ENCODE data around the gene E2F1.
"Not testable (repeated sequence)": the region's sequence is repeated elsewhere in the genome, so short reads cannot be mapped to it uniquely, and the experiment has no call there.

The E2F1 gene

GRCh38 chr20:33648396-33649004, 37.7 kb downstream of the E2F1 start:
- Histone ChIP-seq H3K27me3 (ENCODE audit: insufficient read depth, insufficient read length) (no peaks in the 10 kb centered on the region), H3K9ac (ENCODE audit: insufficient read length, low read depth) (no peak overlapping the region), H3K9me3 (ENCODE audit: insufficient read depth, low read length) (no peaks in the 10 kb centered on the region), H3K4me1 (ENCODE audit: insufficient read depth, insufficient read length) (peaks cover 7% of the 10 kb centered on the region), H3K4me3 (ENCODE audit: insufficient read length, low read depth) (no peak overlapping the region), H3K36me3 (ENCODE audit: insufficient read depth, insufficient read length, low read length) (peaks cover 12% of the 10 kb centered on the region)
- no peak for TF ChIP-seq YY1 (IDR thresholded peaks at IDR 0.05; ENCODE audit: insufficient read depth, insufficient read length)
- TF ChIP-seq ZNF274 (IDR thresholded peaks at IDR 0.05; ENCODE audit: low read depth, low read length): no peak
- TF ChIP-seq SUZ12 (IDR thresholded peaks at IDR 0.05; ENCODE audit: extremely low read depth, insufficient read depth, insufficient read length): no peak
- no peak for DNase-seq (ENCODE audit: low read depth, low spot score)

DNA sequence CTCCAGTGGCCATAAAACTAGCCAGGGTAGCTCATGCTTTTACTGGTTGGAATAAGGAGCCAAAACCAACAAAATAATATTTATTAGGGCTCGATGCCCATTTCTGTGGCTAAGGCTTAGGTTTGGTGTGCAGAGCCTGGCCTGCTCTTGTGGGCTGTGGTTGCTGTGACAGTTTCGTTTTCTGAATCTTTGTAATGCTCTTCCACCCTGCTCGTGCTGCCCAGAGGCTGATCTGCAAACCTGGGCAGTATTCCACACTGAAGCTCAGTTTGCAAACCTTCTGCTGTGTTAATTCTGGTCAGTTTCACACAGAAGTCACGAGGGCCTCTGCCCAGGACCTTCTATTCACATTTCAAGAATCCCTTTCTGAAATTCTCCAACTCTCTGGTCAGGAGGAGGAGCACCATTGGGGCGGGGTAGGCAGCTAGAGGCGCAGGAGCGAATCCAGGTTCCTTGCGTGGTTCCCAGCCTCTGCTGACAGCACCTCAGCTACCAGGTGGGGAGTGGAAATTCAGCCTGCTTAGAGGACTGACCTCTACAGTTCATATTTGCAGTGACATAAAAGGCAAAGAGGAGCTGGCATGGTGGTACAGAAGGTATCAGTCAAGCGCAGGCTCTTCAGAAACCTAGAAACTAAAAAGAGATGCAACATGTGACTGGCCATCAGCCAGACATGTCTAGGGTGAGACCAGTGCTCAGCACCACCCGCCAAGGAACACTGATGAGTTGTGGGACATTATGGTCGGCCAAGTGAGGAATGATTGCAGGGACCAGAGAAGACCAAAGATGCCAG, 38.4 kb downstream of the E2F1 start:
- Histone ChIP-seq H3K36me3 (ENCODE audit: insufficient read depth, insufficient read length, low read length) (peaks cover 14% of the 10 kb centered on the region), H3K27me3 (ENCODE audit: insufficient read depth, insufficient read length) (no peaks in the 10 kb centered on the region), H3K4me1 (ENCODE audit: insufficient read depth, insufficient read length) (peaks cover 4% of the 10 kb centered on the region), H3K9me3 (ENCODE audit: insufficient read depth, low read length) (no peaks in the 10 kb centered on the region), H3K4me3 (ENCODE audit: insufficient read length, low read depth) (no peak overlapping the region), H3K9ac (ENCODE audit: insufficient read length, low read depth) (no peak overlapping the region)
- no peak for TF ChIP-seq SUZ12 (IDR thresholded peaks at IDR 0.05; ENCODE audit: extremely low read depth, insufficient read depth, insufficient read length)
- no peak for TF ChIP-seq ZNF274 (IDR thresholded peaks at IDR 0.05; ENCODE audit: low read depth, low read length)
- no peak for TF ChIP-seq YY1 (IDR thresholded peaks at IDR 0.05; ENCODE audit: insufficient read depth, insufficient read length)
- DNase-seq (ENCODE audit: low read depth, low spot score): no peak

GRCh38 chr20:33646959-33647602, 39.1 kb downstream of the E2F1 start:
- not testable (repeated sequence) for H3K9me3 ChIP-seq (ENCODE audit: insufficient read depth, low read length); H3K27me3 ChIP-seq (ENCODE audit: insufficient read depth, insufficient read length); H3K4me3 ChIP-seq (ENCODE audit: insufficient read length, low read depth); DNase-seq (ENCODE audit: low read depth, low spot score); H3K9ac ChIP-seq (ENCODE audit: insufficient read length, low read depth); H3K4me1 ChIP-seq (ENCODE audit: insufficient read depth, insufficient read length)
- peaks cover 14% of the 10 kb centered on the region for H3K36me3 ChIP-seq (ENCODE audit: insufficient read depth, insufficient read length, low read length)

GRCh38 chr20:33646191-33646590, 40.0 kb downstream of the E2F1 start:
- TF ChIP-seq SUZ12 (IDR thresholded peaks at IDR 0.05; ENCODE audit: extremely low read depth, insufficient read depth, insufficient read length): no peak
- TF ChIP-seq ZNF274 (IDR thresholded peaks at IDR 0.05; ENCODE audit: low read depth, low read length): no peak
- no peak for TF ChIP-seq YY1 (IDR thresholded peaks at IDR 0.05; ENCODE audit: insufficient read depth, insufficient read length)
- no peak for DNase-seq (ENCODE audit: low read depth, low spot score)
- Histone ChIP-seq H3K36me3 (ENCODE audit: insufficient read depth, insufficient read length, low read length) (peaks cover 17% of the 10 kb centered on the region), H3K9me3 (ENCODE audit: insufficient read depth, low read length) (no peaks in the 10 kb centered on the region), H3K4me1 (ENCODE audit: insufficient read depth, insufficient read length) (peaks cover 4% of the 10 kb centered on the region), H3K27me3 (ENCODE audit: insufficient read depth, insufficient read length) (no peaks in the 10 kb centered on the region), H3K9ac (ENCODE audit: insufficient read length, low read depth) (no peak overlapping the region), H3K4me3 (ENCODE audit: insufficient read length, low read depth) (no peak overlapping the region)

- Histone ChIP-seq H3K36me3 (ENCODE audit: insufficient read depth, insufficient read length, low read length) (peaks cover 19% of the 10 kb centered on the region), H3K4me1 (ENCODE audit: insufficient read depth, insufficient read length) (peaks cover 4% of the 10 kb centered on the region), H3K27me3 (ENCODE audit: insufficient read depth, insufficient read length) (no peaks in the 10 kb centered on the region), H3K4me3 (ENCODE audit: insufficient read length, low read depth) (no peak overlapping the region), H3K9me3 (ENCODE audit: insufficient read depth, low read length) (no peaks in the 10 kb centered on the region), H3K9ac (ENCODE audit: insufficient read length, low read depth) (no peak overlapping the region)
- TF ChIP-seq YY1 (IDR thresholded peaks at IDR 0.05; ENCODE audit: insufficient read depth, insufficient read length) (no peak), SUZ12 (IDR thresholded peaks at IDR 0.05; ENCODE audit: extremely low read depth, insufficient read depth, insufficient read length) (no peak), ZNF274 (IDR thresholded peaks at IDR 0.05; ENCODE audit: low read depth, low read length) (no peak)
- DNase-seq (ENCODE audit: low read depth, low spot score): no peak
Measured at GRCh38 chr20:33645396-33645795, 40.8 kb downstream of the E2F1 start.

DNA sequence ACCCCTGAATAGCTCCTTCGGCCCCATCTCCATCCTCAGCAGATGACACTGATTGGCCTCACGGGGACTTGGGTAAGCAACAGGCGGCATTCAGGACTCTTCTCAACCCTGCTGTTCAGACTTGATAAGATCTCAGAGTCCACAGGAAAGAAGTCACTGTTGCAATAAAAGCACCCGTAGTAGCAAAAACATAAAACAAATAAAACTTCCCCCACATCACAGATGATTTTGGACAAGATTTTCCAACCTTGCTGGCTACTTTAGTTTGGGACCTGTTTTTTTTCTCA, 41.2 kb downstream of the E2F1 start:
- no peak for TF ChIP-seq ZNF274 (IDR thresholded peaks at IDR 0.05; ENCODE audit: low read depth, low read length)
- TF ChIP-seq SUZ12 (IDR thresholded peaks at IDR 0.05; ENCODE audit: extremely low read depth, insufficient read depth, insufficient read length): no peak
- TF ChIP-seq YY1 (IDR thresholded peaks at IDR 0.05; ENCODE audit: insufficient read depth, insufficient read length): no peak
- Histone ChIP-seq H3K4me3 (ENCODE audit: insufficient read length, low read depth) (no peak overlapping the region), H3K9ac (ENCODE audit: insufficient read length, low read depth) (no peak overlapping the region), H3K4me1 (ENCODE audit: insufficient read depth, insufficient read length) (peaks cover 4% of the 10 kb centered on the region), H3K27me3 (ENCODE audit: insufficient read depth, insufficient read length) (no peaks in the 10 kb centered on the region), H3K36me3 (ENCODE audit: insufficient read depth, insufficient read length, low read length) (peaks cover 19% of the 10 kb centered on the region), H3K9me3 (ENCODE audit: insufficient read depth, low read length) (no peaks in the 10 kb centered on the region)
- DNase-seq (ENCODE audit: low read depth, low spot score): no peak

DNA sequence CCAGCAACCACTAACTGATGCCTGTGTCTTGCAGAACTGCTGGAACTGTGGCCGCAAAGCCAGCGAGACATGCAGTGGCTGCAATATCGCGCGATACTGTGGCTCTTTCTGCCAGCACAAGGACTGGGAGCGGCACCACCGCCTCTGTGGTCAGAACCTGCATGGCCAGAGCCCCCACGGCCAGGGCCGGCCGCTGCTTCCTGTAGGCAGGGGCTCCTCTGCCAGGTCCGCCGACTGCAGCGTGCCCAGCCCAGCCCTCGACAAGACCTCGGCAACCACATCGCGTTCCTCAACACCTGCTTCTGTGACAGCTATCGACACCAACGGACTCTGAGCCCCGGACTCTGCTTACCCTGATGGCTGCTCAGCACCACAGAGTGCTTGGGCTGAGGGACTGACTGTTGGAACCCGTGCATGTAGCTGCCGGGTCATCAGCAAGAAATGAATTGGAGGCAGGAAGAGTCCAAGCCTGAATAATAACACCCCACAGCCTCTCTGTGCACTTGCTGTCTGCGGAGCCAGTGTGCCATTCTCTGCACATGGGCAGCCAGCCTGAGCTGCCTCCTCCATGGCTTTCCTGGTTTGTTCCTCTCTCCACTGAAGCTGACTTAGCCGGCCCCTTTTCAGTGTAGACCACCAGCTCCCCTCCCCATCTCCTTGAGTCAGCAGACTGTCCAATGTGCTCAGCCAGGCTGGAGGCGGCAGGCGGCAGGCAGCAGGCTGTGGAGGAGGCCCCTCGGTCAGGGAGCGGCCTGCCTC, 41.7 kb downstream of the E2F1 start:
- DNase-seq (ENCODE audit: low read depth, low spot score): no peak
- TF ChIP-seq YY1 (IDR thresholded peaks at IDR 0.05; ENCODE audit: insufficient read depth, insufficient read length): no peak
- TF ChIP-seq SUZ12 (IDR thresholded peaks at IDR 0.05; ENCODE audit: extremely low read depth, insufficient read depth, insufficient read length): no peak
- TF ChIP-seq ZNF274 (IDR thresholded peaks at IDR 0.05; ENCODE audit: low read depth, low read length): no peak
- Histone ChIP-seq H3K9ac (ENCODE audit: insufficient read length, low read depth) (no peak overlapping the region), H3K27me3 (ENCODE audit: insufficient read depth, insufficient read length) (no peaks in the 10 kb centered on the region), H3K4me3 (ENCODE audit: insufficient read length, low read depth) (no peak overlapping the region), H3K36me3 (ENCODE audit: insufficient read depth, insufficient read length, low read length) (peaks cover 19% of the 10 kb centered on the region), H3K4me1 (ENCODE audit: insufficient read depth, insufficient read length) (peaks cover 4% of the 10 kb centered on the region), H3K9me3 (ENCODE audit: insufficient read depth, low read length) (no peaks in the 10 kb centered on the region)
